Activated CD8-positive, alpha-beta memory T cell treated with anti-CD3 and anti-CD28 coated beads for 4 hours (primary cell): ENCODE data around the gene DLX5.

ENCODE experiments used
- DNase-seq, 2 donors: peaks; one replicate each; pipeline ENCODE4 v3.0.0-alpha.2; 2020; ENCODE audit warnings: low read depth in 2 of 2

The DLX5 gene

DNA sequence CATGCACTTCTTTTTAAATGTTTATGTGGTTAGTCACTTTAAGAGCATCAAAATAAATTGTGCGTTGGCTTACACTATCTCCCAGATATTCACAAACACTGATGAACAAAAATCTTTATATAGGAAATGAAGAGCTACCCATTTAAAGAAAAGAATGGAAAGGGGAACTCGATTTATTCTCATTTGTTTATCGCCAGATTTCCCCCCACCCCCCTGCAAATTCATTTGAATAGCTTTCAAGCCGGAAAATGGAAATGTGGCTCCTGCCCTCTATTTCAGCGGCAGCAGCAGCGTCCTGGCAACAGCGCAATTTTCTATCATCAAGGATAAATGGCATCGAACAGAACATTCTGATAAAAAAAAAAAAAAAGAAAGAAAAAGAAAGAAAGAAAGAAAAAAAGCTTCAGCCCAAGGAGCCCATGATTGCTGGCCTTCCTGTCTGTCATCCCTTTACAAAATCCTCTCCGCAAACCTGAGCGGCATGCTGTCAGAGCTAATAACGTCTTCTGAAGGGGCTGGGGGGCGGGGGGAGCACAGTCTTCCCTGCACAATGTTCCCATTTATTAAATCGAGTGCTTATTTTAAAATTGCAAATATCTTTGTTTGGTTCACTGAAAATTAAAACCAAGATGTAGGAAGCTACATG lies 33.0 kb downstream of the DLX5 start:
- DNase-seq: no peak

DNA sequence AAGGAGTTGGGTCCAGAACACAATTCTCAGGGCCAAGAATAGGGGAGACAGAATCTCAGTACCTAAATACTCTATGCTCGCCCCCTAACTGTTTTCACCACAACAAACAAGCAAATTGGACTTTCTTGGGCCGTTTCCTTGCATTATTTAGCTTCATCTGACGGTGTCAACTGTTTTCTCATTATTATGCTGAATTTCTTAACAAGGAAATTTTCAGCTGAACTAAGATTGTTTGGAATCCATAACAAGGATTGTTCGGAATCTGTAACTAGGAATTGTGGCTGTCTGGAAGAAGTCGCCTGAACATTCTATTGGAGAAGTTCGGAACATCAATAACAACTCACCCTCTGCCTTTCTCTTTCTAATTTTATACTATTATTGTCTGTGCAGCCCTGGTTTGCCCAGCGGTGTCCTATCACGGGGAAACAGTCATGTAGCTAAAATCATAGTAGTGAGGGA lies 34.7 kb downstream of the DLX5 start:
- DNase-seq: no peak

DNA sequence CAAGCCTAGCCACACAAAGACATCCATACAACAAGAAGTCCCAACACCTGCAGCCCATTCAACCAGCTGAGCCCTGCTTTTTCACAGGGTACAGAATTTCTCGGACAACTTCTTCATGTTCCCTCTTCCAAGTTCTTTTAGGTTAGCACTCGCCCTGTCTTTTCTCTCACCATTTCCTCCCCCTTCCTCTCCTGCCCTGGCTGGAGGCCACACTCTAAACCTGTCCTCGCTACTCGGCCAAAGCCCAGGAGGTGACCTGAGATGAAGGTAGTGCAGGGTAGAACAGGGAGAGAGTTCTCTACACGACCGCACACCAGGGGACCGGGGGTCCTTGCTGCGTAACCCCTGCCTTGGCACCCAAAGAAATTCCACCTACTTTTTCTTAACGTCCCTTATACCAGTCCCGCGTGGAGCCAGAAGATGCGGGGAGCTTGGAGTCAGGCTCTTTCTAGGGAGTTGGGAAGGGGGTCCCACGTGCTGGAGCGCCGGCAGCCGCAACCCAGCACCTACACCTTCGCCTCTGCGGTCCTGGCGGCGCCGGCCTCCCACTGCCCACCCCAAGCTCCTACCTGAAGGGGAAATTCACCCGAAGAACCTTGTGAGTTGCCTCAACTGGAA lies 35.3 kb downstream of the DLX5 start:
- DNase-seq: no peak

DNA sequence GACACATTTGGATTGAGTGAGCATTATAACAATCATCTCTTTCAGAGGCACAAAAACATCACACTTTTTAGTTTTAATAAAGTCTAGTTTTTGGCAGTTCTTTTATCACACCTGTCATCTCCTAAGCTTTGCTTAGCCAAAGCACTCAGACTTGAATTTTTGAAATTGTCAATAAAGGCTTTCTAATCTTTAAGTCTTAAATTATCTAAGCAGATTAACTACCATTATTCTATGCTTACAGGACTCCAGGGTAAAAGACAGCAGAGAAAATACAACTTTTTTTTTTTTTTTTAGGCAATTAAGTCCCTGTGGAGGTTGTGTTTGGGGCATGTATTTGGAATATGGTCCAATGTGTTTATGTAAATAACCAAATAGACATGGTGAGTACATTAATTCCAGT lies 36.9 kb downstream of the DLX5 start:
- no peak for DNase-seq

DNA sequence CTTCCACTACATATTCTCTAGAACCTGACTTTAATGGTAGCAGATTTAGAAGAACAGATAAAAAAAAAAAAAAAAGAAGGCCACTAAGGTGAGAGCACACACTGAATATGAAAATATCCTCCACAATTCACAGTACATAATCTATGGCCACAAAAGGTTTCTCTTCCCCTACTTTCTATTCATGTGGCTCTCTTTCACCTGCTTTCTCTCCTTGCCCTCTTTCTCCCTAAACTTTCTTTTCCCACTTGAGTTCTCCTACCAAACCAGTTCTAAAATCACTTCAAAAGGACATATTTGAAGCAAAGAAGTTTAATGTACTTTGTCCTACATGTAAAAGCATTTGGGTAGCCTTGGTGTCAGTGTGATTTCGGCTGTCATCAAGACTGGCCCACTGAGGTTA lies 37.7 kb downstream of the DLX5 start:
- DNase-seq: no peak

DNA sequence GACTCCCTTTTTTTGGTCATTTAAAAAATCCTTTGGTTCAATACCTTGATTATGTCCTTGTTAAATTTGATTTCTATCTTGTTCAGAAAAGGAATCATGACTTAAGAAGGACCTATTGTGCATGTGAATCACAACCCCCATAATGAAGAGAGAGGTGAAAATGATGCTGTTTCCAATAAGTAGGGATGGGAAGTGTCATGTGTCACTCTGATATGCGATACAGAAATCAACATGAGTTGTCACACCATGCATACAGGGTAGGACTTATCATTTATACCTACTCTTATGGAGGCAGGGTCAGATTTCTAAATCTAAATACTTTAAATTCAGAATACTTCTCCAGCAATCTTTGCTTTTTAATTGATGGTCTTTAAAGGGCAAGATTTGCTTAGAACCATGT lies 38.6 kb downstream of the DLX5 start:
- DNase-seq: no peak

DNA sequence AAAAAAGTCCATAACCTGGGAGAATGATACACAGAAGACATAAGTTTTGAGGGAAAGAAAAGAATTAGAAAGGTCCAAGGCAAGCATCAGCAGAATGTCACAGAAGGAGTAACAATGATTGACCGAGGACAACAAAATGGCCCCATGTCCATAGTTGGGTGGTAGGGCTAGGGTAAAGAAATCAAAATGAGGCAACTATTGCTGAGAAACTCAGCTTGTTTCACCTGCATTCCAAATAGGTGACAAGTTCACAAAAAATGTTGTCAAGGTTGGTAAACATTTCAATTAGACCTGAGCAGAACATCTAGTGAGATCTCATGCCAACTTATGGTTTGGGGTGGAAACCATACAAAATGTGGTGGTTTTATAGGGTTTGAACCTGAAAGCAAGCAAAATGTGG lies 42.0 kb downstream of the DLX5 start:
- DNase-seq: no peak

DNA sequence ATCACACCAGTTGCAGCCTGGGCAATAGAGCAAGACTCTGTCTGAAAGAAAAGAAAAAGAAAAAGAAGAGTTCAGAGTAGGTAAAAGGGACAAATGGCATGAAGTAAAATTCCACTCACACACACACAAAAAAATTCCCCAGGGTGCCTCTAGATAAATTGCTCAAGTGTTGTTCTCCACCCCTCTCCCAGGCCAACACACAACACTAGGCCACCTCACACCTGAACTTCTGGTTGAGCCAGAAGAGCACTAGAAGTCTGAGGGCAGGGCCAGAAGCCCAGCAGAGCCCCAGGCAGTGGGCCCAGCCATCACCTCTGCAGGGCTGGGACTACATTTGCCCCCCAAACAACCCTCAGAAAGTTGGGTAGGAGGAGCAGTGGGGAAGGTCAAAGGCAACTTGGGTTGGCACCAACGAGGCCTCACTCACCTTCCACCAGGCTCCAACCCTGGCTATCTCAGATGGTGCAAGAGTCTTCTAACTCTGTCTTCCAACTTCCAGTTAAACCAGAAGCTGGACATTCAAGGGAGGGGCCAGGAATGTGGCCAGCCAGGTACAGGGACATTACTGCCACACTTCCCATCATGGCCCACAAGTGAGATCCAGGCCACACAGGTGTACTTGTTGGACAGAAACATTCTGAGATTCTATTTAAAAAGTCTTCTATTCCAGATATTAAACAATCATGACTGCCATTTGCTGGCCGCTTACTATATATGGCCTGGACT lies 44.9 kb downstream of the DLX5 start:
- no peak for DNase-seq

DNA sequence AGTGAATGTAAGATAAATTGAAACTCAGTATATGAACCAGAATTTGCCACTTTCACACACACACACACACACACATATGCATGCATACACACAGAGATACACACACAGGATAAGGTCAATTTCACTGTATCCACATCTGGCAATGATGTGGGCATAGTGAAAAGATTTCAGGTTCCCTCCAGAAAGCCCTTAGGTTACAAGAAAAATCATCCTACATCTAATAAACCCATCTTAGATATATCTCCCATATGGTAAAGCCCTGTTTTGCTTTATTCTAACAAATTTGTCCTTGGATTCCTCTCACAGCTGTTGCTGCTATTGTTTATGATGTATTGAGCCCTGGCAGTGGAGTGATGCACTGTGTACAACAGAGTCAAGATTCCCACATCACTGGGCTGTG lies 47.2 kb downstream of the DLX5 start:
- no peak for DNase-seq

DNA sequence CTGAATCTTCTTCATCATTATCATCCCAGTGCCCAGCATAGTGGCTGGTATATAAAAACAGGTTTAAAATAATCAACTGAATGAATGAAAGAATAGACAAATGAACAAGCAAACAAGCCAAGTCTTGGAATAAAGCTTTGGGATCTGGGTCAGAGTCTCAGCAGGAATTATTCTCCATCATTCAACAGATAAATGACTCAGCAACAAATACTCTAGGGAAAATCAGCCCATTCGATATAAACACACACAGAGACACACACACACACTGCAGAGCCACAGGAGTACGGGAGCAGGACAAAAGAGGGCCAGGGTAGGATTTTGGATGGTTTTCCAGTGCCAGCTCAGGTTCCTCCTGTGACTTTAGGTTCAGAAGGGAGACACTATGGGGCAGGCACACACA lies 48.5 kb downstream of the DLX5 start:
- no peak for DNase-seq

DNA sequence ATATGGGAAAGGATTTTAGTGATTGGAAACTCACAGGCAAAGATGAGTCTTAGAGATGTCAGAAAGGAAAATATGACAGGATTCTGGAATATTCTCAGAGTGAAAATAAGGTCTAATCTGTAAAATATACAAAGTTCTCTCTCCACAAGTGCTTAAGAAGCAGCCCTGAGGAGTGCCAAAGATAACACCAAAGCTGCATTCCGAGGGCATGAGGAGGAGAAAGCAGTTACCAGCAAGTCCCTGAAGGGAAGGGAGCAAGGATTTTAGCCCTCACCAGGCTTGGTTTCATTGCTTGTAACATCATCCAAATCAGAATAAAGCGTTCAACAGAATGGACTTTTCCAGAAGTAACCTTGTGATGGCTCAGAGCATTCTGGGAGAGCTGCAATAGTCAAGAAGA lies 50.6 kb downstream of the DLX5 start:
- DNase-seq: no peak

DNA sequence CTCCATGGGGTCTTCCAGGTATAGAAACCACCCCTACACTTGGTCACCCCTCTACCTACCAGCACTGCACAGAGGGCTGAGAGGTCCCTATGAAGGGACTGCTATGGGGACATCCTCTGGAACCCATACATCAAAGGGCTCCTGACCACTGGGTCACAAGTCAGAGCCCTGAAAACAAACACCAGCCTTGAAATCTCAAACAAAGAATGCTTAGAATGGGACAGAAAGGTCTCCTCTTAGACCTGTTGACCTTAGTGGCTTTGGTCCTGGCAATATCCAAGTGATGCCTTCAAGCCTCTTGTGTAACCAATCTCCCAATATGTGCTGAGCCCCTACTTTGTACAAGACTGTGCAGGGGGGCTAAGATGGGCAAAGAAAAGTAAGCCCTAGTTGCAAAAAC lies 53.9 kb downstream of the DLX5 start:
- DNase-seq: no peak
